Renal cortex interstitium (tissue), 11 donors: Measurements from ENCODE around the gene RASL11B. TPM values are rescaled to one million over a fixed set of nuclear protein-coding genes. Genes with fewer than 3 reads are reported as not detected.

Experiments used
- DNase-seq, 11 donors: peaks; one replicate each; pipeline ENCODE4 v3.0.0-alpha.2; 2013; ENCODE audit warnings: low read depth in 9 of 11, low spot score in 4 of 11; ENCODE audit errors: extremely low read depth in 1 of 11
- polyA plus RNA-seq, 3 donors: library from polyadenylated mRNA; unstranded; fragments of 120-200 nt; gene quantifications; one replicate each; pipeline ENCODE4 v1.2.1, GENCODE V29; 2013; ENCODE audit not compliant: insufficient read length in 3 of 3

RASL11B gene
- polyA plus RNA-seq, 3 donors, result 33.0 to 37.6 (median 37.3) TPM

- no peak for DNase-seq
Observed at GRCh38 chr4:52838729-52839586, 23.2 kb upstream of the RASL11B start.

- DNase-seq, result no peak
Observed at GRCh38 chr4:52840531-52841370, 21.4 kb upstream of the RASL11B start.

- DNase-seq, result no peak
Observed at GRCh38 chr4:52841682-52842456, 20.2 kb upstream of the RASL11B start.

GRCh38 chr4:52842792-52843191 is 19.3 kb upstream of the RASL11B start:
- no peak for DNase-seq

- DNase-seq, result no peak
Observed at GRCh38 chr4:52843351-52843750, 18.8 kb upstream of the RASL11B start.

GRCh38 chr4:52843958-52844357 is 18.2 kb upstream of the RASL11B start:
- no peak for DNase-seq

- no peak for DNase-seq
Observed at GRCh38 chr4:52844596-52844995, 17.5 kb upstream of the RASL11B start.

- no peak for DNase-seq
Observed at GRCh38 chr4:52846502-52846901, 15.6 kb upstream of the RASL11B start.

GRCh38 chr4:52848254-52848653 is 13.9 kb upstream of the RASL11B start:
- DNase-seq, result peak in 3 of 11 donors; percentile 61 to 68 (median 66)

GRCh38 chr4:52850406-52851124 is 11.6 kb upstream of the RASL11B start:
- no peak for DNase-seq

- DNase-seq, result no peak
Observed at GRCh38 chr4:52852041-52852440, 10.1 kb upstream of the RASL11B start.

- no peak for DNase-seq
Observed at GRCh38 chr4:52852711-52853110, 9.4 kb upstream of the RASL11B start.

- DNase-seq, result no peak
Observed at GRCh38 chr4:52853351-52853750, 8.8 kb upstream of the RASL11B start.

GRCh38 chr4:52856801-52857200 is 5.3 kb upstream of the RASL11B start:
- no peak for DNase-seq

- DNase-seq, result no peak
Observed at GRCh38 chr4:52860361-52860760, 1.8 kb upstream of the RASL11B start.

- DNase-seq, result no peak
Observed at GRCh38 chr4:52861171-52861823, 820 bp upstream of the RASL11B start.

GRCh38 chr4:52862639-52863161 is 583 bp downstream of the RASL11B start:
- DNase-seq, result no peak

GRCh38 chr4:52863324-52863723 is 1.2 kb downstream of the RASL11B start:
- DNase-seq, result no peak
